Measurements from ENCODE around the gene LDLRAD4.

DNA sequence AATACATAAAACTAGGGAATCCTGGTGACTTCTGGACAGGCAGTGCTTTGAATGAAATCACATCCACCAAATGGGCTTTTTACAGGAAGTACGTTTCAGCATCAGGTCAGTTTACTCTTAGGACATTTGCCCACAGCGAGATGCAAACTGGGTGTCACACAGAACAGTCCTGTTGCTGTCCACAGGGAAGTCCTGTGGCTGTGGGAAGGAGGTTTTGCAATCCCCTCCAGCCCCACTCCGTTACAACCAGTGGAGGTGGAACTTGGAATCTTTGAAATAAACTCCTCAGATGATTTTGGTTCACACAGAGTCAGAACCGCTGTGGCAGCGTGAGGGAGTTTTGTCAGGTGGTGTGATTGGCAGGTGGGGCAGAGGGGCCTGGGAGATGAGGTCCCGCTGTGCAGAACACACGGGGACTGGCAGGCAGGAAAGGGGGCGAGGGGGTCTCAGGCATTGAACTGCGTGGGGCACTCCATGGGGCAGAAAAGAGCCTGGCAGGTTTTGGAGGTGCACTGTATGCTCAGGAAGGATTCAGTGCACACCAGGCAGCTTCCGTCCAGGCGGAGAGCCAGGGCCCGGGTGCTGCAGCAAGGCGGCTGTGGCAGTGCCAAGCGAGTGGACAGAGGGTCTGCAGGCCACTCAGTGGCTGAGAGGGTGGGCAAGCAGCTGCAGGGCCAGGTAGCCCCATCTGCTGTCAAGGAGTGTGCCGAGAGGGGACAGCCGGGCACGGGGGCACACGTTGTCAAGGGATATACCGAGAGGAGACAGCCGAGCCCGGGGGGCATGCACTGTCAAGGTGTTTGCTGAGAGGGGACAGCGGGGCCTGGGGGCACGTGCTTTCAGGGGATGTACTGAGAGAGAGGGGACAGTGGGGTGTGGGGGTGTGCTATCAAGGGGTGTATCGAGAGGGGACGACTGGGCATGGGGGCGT lies 148.7 kb downstream of the LDLRAD4 start:
- TF ChIP-seq, protein P1, sequence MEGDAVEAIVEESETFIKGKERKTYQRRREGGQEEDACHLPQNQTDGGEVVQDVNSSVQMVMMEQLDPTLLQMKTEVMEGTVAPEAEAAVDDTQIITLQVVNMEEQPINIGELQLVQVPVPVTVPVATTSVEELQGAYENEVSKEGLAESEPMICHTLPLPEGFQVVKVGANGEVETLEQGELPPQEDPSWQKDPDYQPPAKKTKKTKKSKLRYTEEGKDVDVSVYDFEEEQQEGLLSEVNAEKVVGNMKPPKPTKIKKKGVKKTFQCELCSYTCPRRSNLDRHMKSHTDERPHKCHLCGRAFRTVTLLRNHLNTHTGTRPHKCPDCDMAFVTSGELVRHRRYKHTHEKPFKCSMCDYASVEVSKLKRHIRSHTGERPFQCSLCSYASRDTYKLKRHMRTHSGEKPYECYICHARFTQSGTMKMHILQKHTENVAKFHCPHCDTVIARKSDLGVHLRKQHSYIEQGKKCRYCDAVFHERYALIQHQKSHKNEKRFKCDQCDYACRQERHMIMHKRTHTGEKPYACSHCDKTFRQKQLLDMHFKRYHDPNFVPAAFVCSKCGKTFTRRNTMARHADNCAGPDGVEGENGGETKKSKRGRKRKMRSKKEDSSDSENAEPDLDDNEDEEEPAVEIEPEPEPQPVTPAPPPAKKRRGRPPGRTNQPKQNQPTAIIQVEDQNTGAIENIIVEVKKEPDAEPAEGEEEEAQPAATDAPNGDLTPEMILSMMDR (conservative IDR thresholded peaks at IDR 0.05; ENCODE audit: low read depth in 2 of 2), result no peak
- TF ChIP-seq EZH2 (IDR thresholded peaks at IDR 0.05; ENCODE audit: low read depth, unreplicated experiment), result no peak
- TF ChIP-seq CREB1 (CRISPR knock-in tag; IDR thresholded peaks at IDR 0.05; ENCODE audit: low read depth), result no peak
- no peak for TF ChIP-seq EZH2phosphoT487 (IDR thresholded peaks at IDR 0.05; ENCODE audit: unreplicated experiment)
- TF ChIP-seq NANOG (IDR thresholded peaks at IDR 0.05; ENCODE audit: borderline replicate concordance), result no peak
- TF ChIP-seq STAT1 (IDR thresholded peaks at IDR 0.05; ENCODE audit: unreplicated experiment), result no peak
- no peak for TF ChIP-seq POLR2AphosphoS5 (IDR thresholded peaks at IDR 0.05; ENCODE audit: low read depth)
- no peak for TF ChIP-seq REST (IDR thresholded peaks at IDR 0.05; ENCODE audit: unreplicated experiment)
- no peak for TF ChIP-seq ZNF462 (CRISPR knock-in tag; IDR thresholded peaks at IDR 0.05)
- TF ChIP-seq ZNF114 (CRISPR knock-in tag; IDR thresholded peaks at IDR 0.05), result no peak
- TF ChIP-seq JUNB (IDR thresholded peaks at IDR 0.05; ENCODE audit: unreplicated experiment), result no peak
- TF ChIP-seq ETS1 (IDR thresholded peaks at IDR 0.05), result no peak

Data from GM23338 (cell line).